ENCODE measurements around the gene MCM6. TPM values are rescaled to one million over a fixed set of nuclear protein-coding genes. Genes with fewer than 3 reads are reported as not detected.
A peak's percentile ranks its signal among the peaks of the same experiment; 100 is the strongest.

MCM6 gene
- polyA plus RNA-seq (2012; rRNA removed) = 18.4 and 18.9 TPM in 2 replicates
- polyA plus RNA-seq (2012; cell fraction: cytosol; rRNA removed) = 20.8 and 22.9 TPM in 2 replicates
- polyA plus RNA-seq (2012; cell fraction: nucleus; rRNA removed) = 8.8 and 15.5 TPM in 2 replicates

- Histone ChIP-seq H3F3A (replicated peaks; ENCODE audit: insufficient read depth) (peaks cover 3% of the 10 kb centered on the region), H3K9me2 (no peaks in the 10 kb centered on the region), H3K79me2 (ENCODE audit: insufficient read depth) (peaks cover 15% of the 10 kb centered on the region; the same call in 1 of the 2 replicates), H3K9ac (peak within 1 kb of the TSS; percentile 77), H4K20me1 (ENCODE audit: insufficient read depth) (no peaks in the 10 kb centered on the region), H2AFZ (ENCODE audit: low read depth) (peak within 1 kb of the TSS; percentile 83), H3K4me1 (ENCODE audit: control insufficient read depth in 1 of 2, insufficient read depth in 2 of 2, low read depth in 1 of 2, low read length in 1 of 2) (peaks cover 0 to 6% of the 10 kb centered on the region in 2 experiments; a peak in 1 of 4 replicates), H3K4me2 (peak within 1 kb of the TSS; percentile 79), H3K9me3 (no peaks in the 10 kb centered on the region), H3K4me3 (ENCODE audit: low read depth in 2 of 2, low read length in 1 of 2) (peak within 1 kb of the TSS; percentile 71 to 74), H3K27ac (ENCODE audit: low read depth in 2 of 2, low read length in 1 of 2) (peak within 1 kb of the TSS; percentile 52 to 66; a peak in 3 of 4 replicates), H3K27me3 (ENCODE audit: insufficient read depth) (no peaks in the 10 kb centered on the region), H3K36me3 (replicated peaks in 1 of 2; ENCODE audit: control insufficient read depth in 1 of 2, insufficient read depth in 2 of 2, low read length in 1 of 2) (peaks cover 3 to 9% of the 10 kb centered on the region in 2 experiments)
- peak; percentile 96 for DNase-seq
- ChIA-PET POLR2A (interaction anchor here (0.7 to 1.2 kb wide), 3 partner anchors 10 to 345 kb away, joined by 3 to 5 read pairs (median 4); partner anchors contain the start of genes R3HDM1 and ZRANB3), CTCF (interaction anchor here (0.7 to 1.0 kb wide), 2 partner anchors 508 to 616 kb away, joined by 3 read pairs; no protein-coding TSS in a partner anchor)
- 1% methylated on average over 37 of the region's 71 CpGs for WGBS (ENCODE audit: low lambda C conversion rate)
- TF ChIP-seq TAF1 (IDR thresholded peaks at IDR 0.05; ENCODE audit: borderline replicate concordance, low read depth, low read length) = peak; percentile 53; the same call in 1 of the 2 replicates
- peak; percentile 47 for TF ChIP-seq RCOR1 (IDR thresholded peaks at IDR 0.05; ENCODE audit: low read length)
- TF ChIP-seq RFX5 (IDR thresholded peaks at IDR 0.05; ENCODE audit: low read length) = peak; percentile 68
- no peak for TF ChIP-seq TCF12 (IDR thresholded peaks at IDR 0.05)
- TF ChIP-seq USF1 (IDR thresholded peaks at IDR 0.05; ENCODE audit: borderline replicate concordance, low read depth) = no peak
- TF ChIP-seq CTCF (IDR thresholded peaks at IDR 0.05) = no peak
- peak; percentile 6; the same call in 1 of the 2 replicates for TF ChIP-seq FOXM1 (IDR thresholded peaks at IDR 0.05; ENCODE audit: low read depth)
- TF ChIP-seq NRF1 (IDR thresholded peaks at IDR 0.05; ENCODE audit: low read depth, low read length) = peak; percentile 82
- no peak for TF ChIP-seq ZBTB33 (IDR thresholded peaks at IDR 0.05; ENCODE audit: borderline replicate concordance, low read depth)
- TF ChIP-seq TEAD4 (IDR thresholded peaks at IDR 0.05; ENCODE audit: borderline replicate concordance, insufficient read depth) = no peak
- TF ChIP-seq MAX (IDR thresholded peaks at IDR 0.05; ENCODE audit: low read depth) = peak; percentile 78
- no peak for TF ChIP-seq FOXJ3 (CRISPR knock-in tag; IDR thresholded peaks at IDR 0.05)
- TF ChIP-seq REST (IDR thresholded peaks at IDR 0.05; ENCODE audit: low read depth, low read length) = no peak
- peak in 1 of 2 experiments; percentile 22; a peak in 1 of 4 replicates for TF ChIP-seq EP300 (IDR thresholded peaks at IDR 0.05; ENCODE audit: borderline replicate concordance in 1 of 2, low read depth in 1 of 2, low read length in 1 of 2)
- peak; percentile 45 for TF ChIP-seq POLR2AphosphoS5 (IDR thresholded peaks at IDR 0.05; ENCODE audit: low read depth, low read length)
- no peak for TF ChIP-seq PBX3 (IDR thresholded peaks at IDR 0.05)
- TF ChIP-seq RXRA (IDR thresholded peaks at IDR 0.05; ENCODE audit: borderline replicate concordance, low read depth) = no peak
- peak; percentile 37 for TF ChIP-seq CHD2 (IDR thresholded peaks at IDR 0.05; ENCODE audit: low read length, partially characterized antibody)
- TF ChIP-seq SIN3A (IDR thresholded peaks at IDR 0.05; ENCODE audit: borderline replicate concordance, low read depth, low read length) = peak; percentile 82; the same call in 1 of the 2 replicates
- TF ChIP-seq EZH2phosphoT487 (IDR thresholded peaks at IDR 0.05; ENCODE audit: borderline replicate concordance, low read depth) = no peak
- no peak for TF ChIP-seq FOSL2 (IDR thresholded peaks at IDR 0.05; ENCODE audit: borderline replicate concordance, low read depth)
- peak; percentile 55 for TF ChIP-seq ELF1 (IDR thresholded peaks at IDR 0.05)
These were observed at the start of gene MCM6 for GRCh38 chr2:135876066-135876711. Gene MCM6 (minus strand): TSS chr2:135876443. CDS start chr2:135876365, 78 bp downstream.
